ENCODE measurements around the gene CHRNB1.

Gene CHRNB1

DNA sequence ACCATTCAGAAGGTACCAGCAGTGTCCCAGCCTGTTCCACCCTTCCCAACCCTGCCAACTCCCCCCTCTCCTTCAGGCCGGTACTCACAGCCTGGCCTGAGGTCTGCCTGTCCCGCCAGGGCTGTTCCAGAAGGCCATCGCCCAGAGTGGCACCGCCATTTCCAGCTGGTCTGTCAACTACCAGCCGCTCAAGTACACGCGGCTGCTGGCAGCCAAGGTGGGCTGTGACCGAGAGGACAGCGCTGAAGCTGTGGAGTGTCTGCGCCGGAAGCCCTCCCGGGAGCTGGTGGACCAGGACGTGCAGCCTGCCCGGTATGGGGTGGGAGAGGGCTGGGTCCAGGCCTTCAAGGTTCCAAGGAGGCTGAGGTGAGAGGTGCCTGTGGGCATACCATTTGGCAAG is 30.0 kb upstream of the CHRNB1 start:
- no peak for DNase-seq (ENCODE audit: low spot score)

DNA sequence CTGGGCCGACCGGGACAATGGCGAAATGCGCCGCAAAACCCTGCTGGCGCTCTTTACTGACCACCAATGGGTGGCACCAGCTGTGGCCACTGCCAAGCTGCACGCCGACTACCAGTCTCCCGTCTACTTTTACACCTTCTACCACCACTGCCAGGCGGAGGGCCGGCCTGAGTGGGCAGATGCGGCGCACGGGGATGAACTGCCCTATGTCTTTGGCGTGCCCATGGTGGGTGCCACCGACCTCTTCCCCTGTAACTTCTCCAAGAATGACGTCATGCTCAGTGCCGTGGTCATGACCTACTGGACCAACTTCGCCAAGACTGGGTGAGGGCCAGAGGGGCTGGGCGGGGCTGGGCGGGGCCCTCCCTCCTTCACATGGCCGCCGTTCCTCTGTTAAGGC is 29.1 kb upstream of the CHRNB1 start:
- no peak for DNase-seq (ENCODE audit: low spot score)

DNA sequence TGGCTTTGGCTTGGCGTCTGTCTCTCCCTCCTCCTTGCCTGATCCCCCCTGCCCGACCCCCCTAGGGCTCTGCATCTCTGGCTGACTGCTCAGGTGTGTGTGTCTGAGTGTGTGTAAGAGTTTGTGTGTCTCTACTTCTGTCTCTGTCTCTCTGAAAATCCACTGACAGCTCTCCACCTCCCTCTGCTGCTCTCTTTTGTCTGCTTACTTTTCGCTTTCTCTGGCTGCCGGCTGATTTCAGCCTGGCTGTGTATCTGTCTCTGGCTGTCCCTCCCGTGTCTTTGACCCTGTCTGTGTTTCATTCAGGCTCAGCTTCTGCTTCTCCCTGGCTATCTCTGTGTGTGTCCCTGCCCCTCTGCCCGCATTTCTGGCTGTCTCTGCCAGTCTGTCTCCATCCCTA is 28.5 kb upstream of the CHRNB1 start:
- DNase-seq (ENCODE audit: low spot score) = no peak

DNA sequence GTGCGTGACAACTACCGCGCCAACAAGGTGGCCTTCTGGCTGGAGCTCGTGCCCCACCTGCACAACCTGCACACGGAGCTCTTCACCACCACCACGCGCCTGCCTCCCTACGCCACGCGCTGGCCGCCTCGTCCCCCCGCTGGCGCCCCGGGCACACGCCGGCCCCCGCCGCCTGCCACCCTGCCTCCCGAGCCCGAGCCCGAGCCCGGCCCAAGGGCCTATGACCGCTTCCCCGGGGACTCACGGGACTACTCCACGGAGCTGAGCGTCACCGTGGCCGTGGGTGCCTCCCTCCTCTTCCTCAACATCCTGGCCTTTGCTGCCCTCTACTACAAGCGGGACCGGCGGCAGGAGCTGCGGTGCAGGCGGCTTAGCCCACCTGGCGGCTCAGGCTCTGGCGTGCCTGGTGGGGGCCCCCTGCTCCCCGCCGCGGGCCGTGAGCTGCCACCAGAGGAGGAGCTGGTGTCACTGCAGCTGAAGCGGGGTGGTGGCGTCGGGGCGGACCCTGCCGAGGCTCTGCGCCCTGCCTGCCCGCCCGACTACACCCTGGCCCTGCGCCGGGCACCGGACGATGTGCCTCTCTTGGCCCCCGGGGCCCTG is 27.7 kb upstream of the CHRNB1 start:
- DNase-seq (ENCODE audit: low spot score) = no peak

DNA sequence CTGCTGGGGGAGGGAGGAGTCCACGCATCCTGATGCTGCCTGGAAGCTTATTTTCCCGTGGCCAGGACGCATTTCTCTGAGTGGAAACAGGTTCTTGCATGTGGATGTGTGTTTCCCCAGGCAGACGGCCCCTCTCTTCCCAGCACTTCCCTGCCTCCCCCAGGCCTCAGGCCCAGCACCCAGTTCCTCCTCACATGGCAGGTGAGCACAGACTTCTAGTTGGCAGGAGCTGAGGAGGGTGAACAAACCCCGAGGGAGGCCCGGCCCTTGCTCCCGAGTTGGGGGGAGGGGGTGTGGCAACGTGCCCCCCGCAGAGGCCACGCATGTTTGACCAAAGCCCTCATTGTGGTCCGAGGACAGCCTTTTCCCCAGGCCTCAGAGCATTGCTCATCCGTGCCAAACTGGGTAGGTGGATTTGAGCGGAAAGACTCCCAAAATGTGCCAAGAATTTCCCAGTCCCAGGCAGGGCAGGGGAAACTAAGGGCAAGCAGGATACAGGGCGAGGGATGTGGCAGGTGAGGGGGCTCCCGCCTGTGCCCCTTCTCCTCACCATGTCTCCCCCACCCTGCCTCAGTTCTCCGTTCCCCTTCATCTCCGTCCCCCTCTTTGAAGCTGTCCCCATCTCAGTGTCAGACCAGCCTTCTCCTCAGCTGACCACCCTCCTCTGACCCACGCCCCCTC is 26.2 kb upstream of the CHRNB1 start:
- DNase-seq (ENCODE audit: low spot score) = no peak

DNA sequence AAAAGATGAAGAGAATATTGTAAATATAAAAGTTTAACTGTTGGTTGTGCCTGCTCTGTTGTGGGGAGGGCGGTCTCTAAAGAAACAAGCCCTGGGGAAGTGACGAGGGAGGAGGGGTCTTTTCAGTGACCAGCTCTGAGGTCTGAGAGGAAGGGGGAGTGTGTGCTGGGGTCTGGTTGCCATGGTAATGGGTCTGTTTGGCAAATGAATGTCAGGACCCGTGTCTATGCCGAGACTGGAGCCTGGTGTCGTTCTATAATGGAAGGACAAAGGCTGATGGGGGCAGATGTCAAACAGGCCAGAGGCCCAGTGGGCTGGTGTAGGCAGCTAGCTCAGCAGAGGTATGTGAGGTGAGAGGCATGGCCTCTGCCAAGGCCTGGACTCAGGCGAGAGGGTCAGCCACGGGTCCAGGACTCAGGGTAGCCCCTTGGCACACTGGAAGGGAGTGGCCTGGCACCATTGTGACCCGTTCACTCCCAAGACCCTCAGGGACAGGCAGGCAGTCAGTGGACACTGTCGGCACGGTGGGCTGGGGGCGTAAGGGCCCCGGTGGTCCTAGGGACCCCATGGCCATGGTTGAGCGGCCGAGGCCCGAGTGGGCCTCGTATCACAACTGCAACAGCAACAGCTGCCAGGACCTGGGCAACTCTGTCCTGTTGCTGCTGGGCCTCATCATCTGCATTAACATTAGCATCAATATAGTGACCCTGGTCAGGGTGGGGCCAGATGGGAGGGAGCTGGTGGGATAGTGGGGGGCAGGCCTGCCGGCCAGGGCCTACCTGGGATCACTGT is 24.8 kb upstream of the CHRNB1 start, which contains the start of gene SPEM1:
Gene SPEM1 (plus strand): TSS at position 506 of the 792 bp plus-strand sequence. CDS start 61 bp downstream, at position 567.
- no peak for DNase-seq (ENCODE audit: low spot score)

DNA sequence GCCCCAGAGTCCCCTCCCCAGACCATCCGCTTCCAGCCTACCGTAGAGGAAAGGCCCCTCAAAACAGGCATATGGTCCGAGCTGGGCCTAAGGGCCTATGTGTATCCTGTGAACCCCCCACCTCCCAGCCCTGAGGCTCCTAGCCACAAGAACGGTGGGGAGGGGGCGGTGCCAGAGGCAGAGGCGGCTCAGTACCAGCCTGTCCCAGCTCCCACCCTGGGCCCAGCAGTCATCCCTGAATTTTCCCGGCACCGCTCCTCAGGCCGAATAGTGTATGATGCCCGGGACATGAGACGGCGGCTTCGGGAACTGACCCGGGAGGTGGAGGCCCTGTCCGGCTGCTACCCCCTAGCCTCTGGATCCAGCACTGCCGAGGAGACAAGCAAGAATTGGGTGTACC is 23.7 kb upstream of the CHRNB1 start:
- no peak for DNase-seq (ENCODE audit: low spot score)

DNA sequence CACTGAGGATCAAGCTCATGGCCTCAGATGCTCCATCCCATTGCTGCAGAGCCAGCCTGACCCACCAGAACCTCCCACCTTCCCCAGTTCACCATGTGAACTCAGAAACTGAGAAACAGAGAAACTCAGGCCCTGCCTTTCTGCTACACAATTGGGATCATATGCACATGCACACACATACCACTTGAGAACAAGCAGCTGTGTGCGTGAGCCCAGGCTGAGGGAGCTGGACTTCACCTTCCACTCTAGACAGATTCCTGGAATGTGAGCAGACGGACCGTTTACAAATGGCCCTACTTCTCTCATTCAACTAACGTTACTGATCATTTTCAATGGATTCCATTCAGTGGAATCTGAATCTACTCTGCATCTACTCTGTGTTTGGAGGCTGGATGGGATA is 21.2 kb upstream of the CHRNB1 start:
- DNase-seq (ENCODE audit: low spot score) = no peak

DNA sequence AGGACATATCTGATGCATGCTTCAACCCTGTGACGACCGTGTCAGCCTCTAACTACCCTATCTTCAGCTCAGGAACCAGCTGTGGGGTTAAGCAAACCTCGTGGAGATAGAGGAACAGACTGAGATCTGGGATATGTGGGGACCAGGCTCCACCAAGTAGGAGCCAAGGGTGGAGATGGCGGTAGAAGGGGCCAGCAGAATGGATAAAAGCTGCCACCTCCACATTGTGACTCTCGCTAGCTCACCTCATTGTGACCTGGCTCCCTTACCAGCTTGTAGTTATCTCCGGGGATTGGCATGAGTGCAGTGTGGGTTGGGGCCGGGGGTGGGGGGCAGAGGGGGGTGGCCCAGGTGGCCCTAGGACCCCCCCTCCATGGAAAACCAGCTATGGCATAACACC is 19.5 kb upstream of the CHRNB1 start, which contains the start of gene SPEM2:
Gene SPEM2 (plus strand): TSS at position 301 of the 400 bp plus-strand sequence. CDS start 73 bp downstream, at position 374.
- no peak for DNase-seq (ENCODE audit: low spot score)

DNA sequence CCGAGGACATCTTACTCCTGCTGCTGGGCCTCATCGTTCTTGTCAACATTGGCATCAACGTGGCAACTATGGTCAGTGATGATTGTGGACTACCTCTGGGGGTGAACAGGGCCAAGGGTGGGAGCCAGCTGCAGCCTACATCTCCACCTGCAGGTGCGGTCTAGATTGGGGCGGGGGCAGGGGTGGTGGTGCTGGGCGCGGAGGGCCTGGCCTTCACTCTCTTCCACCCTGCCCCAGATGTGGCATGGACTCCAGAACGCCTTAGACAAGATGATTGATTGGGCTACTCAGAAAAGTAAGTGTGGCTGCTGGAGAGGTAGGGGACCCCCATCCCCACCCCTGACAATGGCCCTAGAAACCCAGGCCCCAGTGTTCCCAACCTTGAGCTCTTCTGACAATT is 19.1 kb upstream of the CHRNB1 start:
- no peak for DNase-seq (ENCODE audit: low spot score)

DNA sequence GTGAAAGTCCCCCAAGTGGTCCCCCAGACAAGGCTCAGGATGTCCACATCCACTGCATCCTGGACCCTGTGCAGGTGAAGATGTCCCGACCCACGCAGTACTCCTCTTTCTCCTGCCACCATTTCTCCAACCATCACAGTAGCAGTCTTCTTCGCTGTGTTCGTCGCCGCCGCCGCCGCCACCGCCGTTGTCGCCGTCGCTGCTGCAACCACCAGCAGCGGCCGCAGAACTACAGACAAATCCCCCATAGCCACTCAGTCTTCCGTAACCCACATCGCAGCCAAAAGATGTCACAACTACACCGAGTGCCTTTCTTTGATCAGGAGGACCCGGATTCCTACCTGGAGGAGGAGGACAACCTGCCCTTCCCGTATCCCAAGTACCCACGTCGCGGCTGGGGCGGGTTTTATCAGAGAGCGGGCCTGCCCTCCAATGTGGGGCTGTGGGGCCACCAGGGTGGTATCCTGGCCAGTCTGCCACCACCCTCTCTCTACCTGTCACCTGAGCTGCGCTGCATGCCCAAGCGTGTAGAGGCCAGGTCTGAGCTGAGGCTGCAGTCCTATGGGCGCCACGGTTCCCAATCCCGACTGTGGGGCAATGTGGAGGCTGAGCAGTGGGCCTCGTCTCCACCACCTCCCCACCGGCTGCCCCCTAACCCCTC is 18.5 kb upstream of the CHRNB1 start:
- no peak for DNase-seq (ENCODE audit: low spot score)

DNA sequence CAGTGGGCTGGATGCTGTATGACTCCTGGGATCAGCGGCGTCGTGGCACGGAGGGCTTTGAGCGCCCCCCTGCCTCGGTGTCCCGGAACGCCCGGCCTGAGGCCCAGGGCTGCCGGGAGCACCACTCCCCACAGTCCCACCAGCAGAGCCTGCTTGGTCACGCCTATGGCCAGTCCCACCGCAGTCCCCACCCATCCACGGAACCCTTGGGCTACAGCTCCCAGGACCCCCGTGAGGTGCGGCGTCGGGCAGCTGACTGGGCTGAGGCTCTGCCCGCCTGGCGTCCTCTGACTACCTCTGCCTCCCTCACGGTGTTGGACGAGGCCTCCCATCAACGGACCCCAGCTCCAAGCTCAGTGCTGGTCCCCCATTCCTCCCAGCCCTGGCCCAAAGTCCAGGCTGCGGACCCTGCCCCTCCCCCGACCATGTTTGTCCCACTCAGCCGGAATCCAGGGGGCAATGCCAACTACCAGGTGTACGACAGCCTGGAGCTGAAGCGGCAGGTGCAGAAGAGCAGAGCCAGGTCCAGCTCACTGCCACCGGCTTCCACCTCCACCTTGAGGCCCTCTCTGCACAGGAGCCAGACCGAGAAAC is 17.9 kb upstream of the CHRNB1 start:
- no peak for DNase-seq (ENCODE audit: low spot score)

DNA sequence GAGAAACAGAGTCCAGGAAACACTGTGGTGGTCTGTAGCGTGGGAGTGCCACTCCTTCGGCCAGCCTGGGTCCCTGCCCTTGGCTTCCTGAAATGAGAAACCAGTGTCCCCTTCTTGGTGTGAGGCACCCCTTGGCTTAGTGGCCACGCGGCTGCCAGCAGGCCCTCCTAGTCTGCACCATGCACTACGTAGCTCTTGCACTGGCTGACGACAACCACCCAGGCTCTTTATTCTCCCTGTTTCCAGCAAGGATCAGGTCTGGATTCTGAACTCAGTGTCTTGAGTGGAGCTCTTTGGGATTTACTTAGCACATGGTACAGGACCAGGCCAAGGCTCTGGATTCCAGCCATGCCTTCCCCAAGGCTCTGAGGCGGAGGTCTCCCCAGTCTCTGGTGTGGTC is 17.3 kb upstream of the CHRNB1 start:
- no peak for DNase-seq (ENCODE audit: low spot score)

DNA sequence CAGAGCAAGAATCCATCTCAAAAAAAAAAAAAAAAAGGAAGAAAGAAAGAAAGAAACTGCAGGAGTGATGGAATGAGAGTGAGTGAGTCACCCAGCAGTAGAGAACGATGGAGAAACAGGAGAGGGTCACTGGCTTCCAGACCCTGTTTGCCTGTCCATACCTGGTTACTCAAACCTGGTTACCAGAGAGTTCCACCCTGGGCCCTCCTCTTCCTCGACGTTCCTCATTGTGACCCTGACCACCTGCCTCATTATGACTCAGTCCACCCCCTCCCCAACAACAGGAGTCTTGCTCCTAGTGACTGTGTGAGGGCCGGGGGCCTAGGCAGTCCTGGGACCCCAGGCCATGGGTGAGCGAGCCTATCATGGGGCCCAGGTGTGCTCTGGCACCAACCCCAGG is 16.3 kb upstream of the CHRNB1 start, which contains the start of gene SPEM3:
Gene SPEM3 (plus strand): TSS at position 301 of the 400 bp plus-strand sequence. CDS start 46 bp downstream, at position 347.
- no peak for DNase-seq (ENCODE audit: low spot score)

DNA sequence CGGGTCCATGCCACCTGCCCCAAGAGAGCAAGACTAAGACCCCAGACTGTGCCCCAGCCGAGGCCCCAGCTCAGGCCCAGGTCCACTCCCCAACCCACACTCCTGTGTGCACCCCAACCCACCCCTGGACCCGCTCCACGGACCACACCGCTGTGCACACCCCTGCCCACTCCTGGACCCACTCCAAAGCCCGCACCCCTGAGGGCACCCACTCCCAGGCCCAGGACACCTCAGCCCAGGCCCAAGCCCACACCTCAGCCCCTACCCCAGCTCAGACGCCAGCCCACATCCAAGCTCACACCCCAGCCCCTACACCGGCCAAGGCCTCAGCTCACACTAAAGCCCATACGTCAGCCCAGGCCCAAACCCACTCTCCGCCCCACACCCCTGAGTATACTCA is 15.1 kb upstream of the CHRNB1 start:
- DNase-seq (ENCODE audit: low spot score) = no peak

DNA sequence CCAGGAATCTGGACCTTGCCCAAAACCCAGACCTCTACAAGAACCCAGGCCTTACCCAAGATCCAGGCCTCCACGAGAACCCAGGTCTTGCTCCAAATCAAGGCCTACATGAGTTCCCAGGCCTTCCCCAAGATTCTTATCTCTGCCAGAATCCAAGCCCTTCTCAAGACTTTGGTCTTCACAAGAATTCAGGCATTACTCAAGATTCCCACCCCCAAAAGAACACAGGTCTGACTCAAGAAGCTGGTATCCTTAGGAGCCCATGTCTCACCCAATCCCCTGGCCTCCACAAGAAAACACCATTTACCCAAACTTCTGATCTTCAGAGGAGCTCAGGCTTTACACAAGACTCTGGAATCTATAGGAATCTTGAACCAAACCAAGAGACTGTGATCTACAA is 13.6 kb upstream of the CHRNB1 start:
- no peak for DNase-seq (ENCODE audit: low spot score)

DNA sequence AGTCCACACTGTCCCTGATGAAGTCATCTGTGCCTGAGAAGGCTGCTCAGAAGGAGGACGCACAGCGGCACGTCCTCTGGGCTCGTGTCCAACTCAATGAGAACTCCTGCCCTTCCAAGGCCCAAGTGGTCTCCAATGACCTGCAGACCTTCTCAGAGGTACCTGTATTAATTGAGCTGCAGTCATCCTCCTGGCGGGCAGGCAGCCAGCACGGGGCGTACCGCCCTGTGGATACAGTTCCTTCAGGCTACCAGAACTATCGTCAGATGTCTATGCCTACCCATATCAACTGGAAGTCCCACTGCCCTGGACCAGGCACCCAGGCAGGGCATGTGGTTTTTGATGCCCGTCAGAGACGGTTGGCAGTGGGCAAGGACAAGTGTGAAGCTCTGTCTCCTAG is 12.6 kb upstream of the CHRNB1 start:
- DNase-seq (ENCODE audit: low spot score) = no peak

DNA sequence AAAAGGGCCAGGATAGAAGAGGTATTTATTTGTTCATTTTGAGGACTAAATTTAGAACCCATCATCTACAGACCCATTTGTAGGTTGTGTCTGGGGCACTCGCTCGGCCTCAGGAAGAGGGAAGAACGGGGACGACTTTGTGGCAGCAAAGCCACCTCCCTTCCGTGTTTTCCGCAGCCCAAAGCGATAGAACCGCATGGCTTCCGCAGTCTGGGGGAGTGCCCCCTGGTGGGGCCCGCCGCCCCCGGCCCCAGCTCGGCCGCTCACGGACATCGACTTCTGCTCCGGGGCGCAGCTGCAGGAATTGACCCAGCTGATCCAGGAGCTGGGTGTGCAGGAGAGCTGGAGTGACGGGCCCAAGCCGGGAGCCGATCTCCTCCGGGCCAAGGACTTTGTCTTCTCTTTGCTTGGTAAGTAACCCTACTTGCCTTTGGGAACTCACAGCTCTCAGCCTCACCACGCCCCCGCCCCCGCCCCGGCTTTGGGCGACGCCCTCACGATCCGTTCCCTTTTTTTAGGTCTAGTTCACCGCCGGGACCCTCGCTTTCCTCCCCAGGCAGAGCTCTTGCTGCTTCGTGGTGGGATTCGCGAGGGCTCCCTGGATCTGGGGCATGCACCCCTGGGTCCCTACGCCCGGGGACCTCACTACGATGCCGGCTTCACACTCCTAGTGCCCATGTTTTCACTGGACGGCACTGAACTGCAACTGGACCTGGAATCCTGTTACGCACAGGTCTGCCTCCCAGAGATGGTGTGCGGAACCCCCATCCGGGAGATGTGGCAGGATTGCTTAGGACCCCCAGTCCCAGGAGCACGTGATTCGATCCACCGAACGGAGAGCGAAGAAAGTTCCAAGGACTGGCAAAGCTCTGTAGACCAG is 8.9 kb upstream of the CHRNB1 start:
- DNase-seq (ENCODE audit: low spot score) = no peak

DNA sequence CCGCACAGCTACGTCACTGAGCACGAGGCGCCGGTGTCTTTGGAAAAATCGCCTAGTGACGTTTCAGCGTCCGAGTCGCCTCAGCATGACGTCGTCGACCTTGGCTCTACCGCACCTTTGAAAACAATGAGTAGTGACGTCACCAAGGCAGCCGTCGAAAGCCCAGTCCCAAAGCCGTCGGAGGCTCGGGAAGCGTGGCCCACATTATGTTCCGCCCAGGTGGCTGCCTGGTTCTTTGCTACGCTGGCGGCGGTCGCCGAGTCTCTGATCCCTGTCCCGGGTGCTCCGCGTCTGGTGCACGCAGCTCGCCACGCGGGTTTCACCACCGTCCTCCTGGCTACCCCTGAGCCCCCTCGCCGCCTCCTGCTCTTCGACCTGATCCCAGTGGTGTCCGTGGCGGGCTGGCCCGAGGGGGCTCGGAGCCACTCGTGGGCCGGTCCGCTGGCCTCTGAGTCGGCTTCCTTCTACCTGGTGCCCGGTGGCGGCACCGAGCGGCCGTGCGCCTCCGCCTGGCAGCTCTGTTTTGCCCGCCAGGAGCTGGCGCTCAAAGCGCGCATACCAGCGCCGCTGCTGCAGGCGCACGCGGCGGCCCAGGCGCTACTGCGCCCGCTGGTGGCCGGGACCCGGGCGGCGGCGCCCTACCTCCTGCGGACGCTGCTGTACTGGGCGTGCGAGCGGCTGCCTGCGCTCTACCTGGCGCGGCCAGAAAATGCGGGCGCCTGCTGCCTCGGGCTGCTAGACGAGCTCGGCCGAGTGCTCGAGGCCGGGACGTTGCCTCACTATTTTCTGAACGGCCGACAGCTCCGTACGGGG is 8.1 kb upstream of the CHRNB1 start:
- no peak for DNase-seq (ENCODE audit: low spot score)

DNA sequence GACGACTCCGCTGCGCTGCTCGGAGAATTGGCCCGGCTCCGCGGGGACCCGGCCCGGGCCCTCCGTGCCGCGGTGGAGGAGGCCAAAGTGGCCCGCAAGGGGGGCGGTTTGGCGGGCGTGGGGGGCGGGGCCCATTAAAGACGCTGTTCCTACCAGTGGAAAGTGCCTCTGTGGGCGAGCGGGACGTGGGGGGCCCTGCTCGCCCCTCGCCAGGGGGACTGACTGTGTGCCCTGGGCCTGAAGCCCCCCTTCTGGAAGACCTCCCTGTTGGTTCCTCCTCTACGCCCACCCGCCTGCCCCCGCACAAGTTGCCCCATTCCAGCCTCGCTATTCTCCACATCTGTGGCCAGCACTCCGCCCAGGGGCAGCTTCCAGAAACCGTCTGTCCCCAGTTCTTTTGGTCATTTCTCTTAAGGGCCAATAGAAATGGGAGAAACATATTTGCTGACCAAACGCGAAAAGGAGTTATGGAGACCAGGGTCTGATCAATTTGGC is 7.4 kb upstream of the CHRNB1 start:
- DNase-seq (ENCODE audit: low spot score) = no peak
